ENCODE data around the gene ST6GALNAC3.

DNA sequence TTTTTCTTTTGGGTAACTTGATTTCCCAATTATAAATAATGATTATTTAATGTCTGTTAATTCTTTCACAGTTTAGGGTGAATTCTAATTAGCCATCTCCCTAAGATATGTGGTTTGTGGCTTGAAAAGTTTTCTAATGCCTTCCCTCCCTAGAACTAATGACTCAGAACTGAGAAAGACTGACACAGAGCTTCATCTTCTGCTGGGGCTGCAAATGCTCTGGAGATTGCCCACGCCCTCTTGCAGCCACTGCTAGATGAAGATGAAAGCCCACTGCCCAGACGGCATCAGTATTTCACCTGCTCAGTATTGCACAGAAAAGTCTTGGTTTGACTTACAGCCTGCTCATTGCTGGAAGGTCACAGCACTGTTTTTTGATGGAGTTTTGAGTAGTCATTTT is 101.5 kb downstream of the ST6GALNAC3 start:
- no peak for TF ChIP-seq GATA3 (IDR thresholded peaks at IDR 0.05; ENCODE audit: low read depth, low read length)
- TF ChIP-seq GATA2 (IDR thresholded peaks at IDR 0.05; ENCODE audit: low read depth, low read length) = no peak
